GM23338 (cell line): Measurements from ENCODE around the gene TFAP2B. TPM values are rescaled to one million over a fixed set of nuclear protein-coding genes. Genes with fewer than 3 reads are reported as not detected.

Source experiments
- ATAC-seq: fragments of 200-7000 bp; cut with Tn5 transposase; 3 replicates; pipeline ENCODE4 v1.9.1; 2020
- DNase-seq: peaks from one replicate; pipeline ENCODE4 v3.0.0-alpha.2; 2015; ENCODE audit warnings: low spot score
- H2AFZ ChIP-seq: fragments of 200-600 bp; sonication (generic); 2 replicates; pipeline ENCODE4 v1.8.0; 2016; ENCODE audit warnings: antibody characterized with exemption, mild to moderate bottlenecking, moderate library complexity
- H3F3A ChIP-seq: fragments of 200-600 bp; sonication (generic); replicated peaks from 2 replicates; pipeline ENCODE4 v1.8.0; 2017; ENCODE audit warnings: antibody characterized with exemption, mixed run types, low read depth
- H3K27ac ChIP-seq: fragments of 200-600 bp; sonication (generic); 2 replicates; pipeline ENCODE4 v1.6.1; 2016; ENCODE audit warnings: low read depth
- H3K27me3 ChIP-seq: fragments of 200-600 bp; sonication (generic); 2 replicates; pipeline ENCODE4 v1.8.0; 2016; ENCODE audit warnings: mild to moderate bottlenecking, mixed run types, moderate library complexity; ENCODE audit not compliant: insufficient read depth
- H3K36me3 ChIP-seq: fragments of 200-600 bp; sonication (generic); 2 replicates; pipeline ENCODE4 v1.8.0; 2016; ENCODE audit warnings: mild to moderate bottlenecking; ENCODE audit not compliant: insufficient read depth
- H3K4me1 ChIP-seq: fragments of 200-600 bp; sonication (generic); 2 replicates; pipeline ENCODE4 v1.8.0; 2016; ENCODE audit warnings: mild to moderate bottlenecking, moderate library complexity; ENCODE audit not compliant: insufficient read depth
- H3K4me2 ChIP-seq: fragments of 200-600 bp; sonication (generic); 2 replicates; pipeline ENCODE4 v1.7.1; 2017; ENCODE audit warnings: mixed run types
- H3K4me3 ChIP-seq: fragments of 200-600 bp; sonication (generic); 2 replicates; pipeline ENCODE4 v1.6.1; 2016; ENCODE audit warnings: mixed run types
- H3K79me2 ChIP-seq: fragments of 200-600 bp; sonication (generic); replicated peaks from 2 replicates; pipeline ENCODE4 v1.8.0; 2017; ENCODE audit warnings: mild to moderate bottlenecking; ENCODE audit not compliant: insufficient read depth
- H3K9me2 ChIP-seq: fragments of 200-600 bp; sonication (generic); 2 replicates; pipeline ENCODE4 v1.8.0; 2017; ENCODE audit not compliant: insufficient read depth
- H4K20me1 ChIP-seq: fragments of 200-600 bp; sonication (generic); replicated peaks from 2 replicates; pipeline ENCODE4 v1.8.0; 2017; ENCODE audit warnings: mild to moderate bottlenecking; ENCODE audit not compliant: insufficient read depth
- H3K27ac Mint-ChIP-seq: 2 replicates; pipeline ENCODE4 v1.8.0; 2020; ENCODE audit warnings: inconsistent platforms, mild to moderate bottlenecking, moderate library complexity, mixed read lengths
- H3K27me3 Mint-ChIP-seq: 3 replicates; pipeline ENCODE4 v1.8.0; 2022; ENCODE audit warnings: low read depth, mild to moderate bottlenecking, moderate library complexity, mixed read lengths, inconsistent platforms; ENCODE audit not compliant: insufficient read depth, poor library complexity
- H3K36me3 Mint-ChIP-seq: 3 replicates; pipeline ENCODE4 v1.8.0; 2021; ENCODE audit warnings: low read depth, mild to moderate bottlenecking, inconsistent platforms, moderate library complexity, mixed read lengths
- H3K4me1 Mint-ChIP-seq: 3 replicates; pipeline ENCODE4 v1.8.0; 2020; ENCODE audit warnings: mild to moderate bottlenecking, inconsistent platforms, mixed read lengths
- H3K4me3 Mint-ChIP-seq: 3 replicates; pipeline ENCODE4 v1.8.0; 2021; ENCODE audit warnings: moderate library complexity, mild to moderate bottlenecking, inconsistent platforms, mixed read lengths
- H3K9me3 Mint-ChIP-seq: 3 replicates; pipeline ENCODE4 v1.8.0; 2020; ENCODE audit warnings: moderate library complexity, mild to moderate bottlenecking, inconsistent platforms, mixed read lengths
- CREB1 ChIP-seq: fragments of 250-450 bp; sonication (Bioruptor Pico); IDR thresholded peaks from 2 replicates; pipeline ENCODE4 v1.5.0; 2020; ENCODE audit warnings: low read depth, mild to moderate bottlenecking, moderate library complexity
- EZH2 ChIP-seq: fragments of 200-600 bp; sonication (generic); IDR thresholded peaks from one replicate; pipeline ENCODE4 v1.8.0; 2017; ENCODE audit warnings: antibody characterized with exemption, mild to moderate bottlenecking, low read depth; ENCODE audit not compliant: unreplicated experiment
- EZH2phosphoT487 ChIP-seq: fragments of 200-600 bp; sonication (generic); IDR thresholded peaks from one replicate; pipeline ENCODE4 v1.8.1; 2018; ENCODE audit warnings: antibody characterized with exemption; ENCODE audit not compliant: unreplicated experiment
- JUNB ChIP-seq: IDR thresholded peaks from one replicate; pipeline ENCODE4 v1.6.1; 2016; ENCODE audit warnings: antibody characterized with exemption; ENCODE audit not compliant: unreplicated experiment
- NANOG ChIP-seq: IDR thresholded peaks from 2 replicates; pipeline ENCODE4 v1.6.1; 2016; ENCODE audit warnings: antibody characterized with exemption, borderline replicate concordance
- POLR2AphosphoS5 ChIP-seq: IDR thresholded peaks from 2 replicates; pipeline ENCODE4 v1.6.1; 2016; ENCODE audit warnings: antibody characterized with exemption, low read depth
- STAT1 ChIP-seq: IDR thresholded peaks from one replicate; pipeline ENCODE4 v1.6.1; 2016; ENCODE audit warnings: antibody characterized with exemption; ENCODE audit not compliant: unreplicated experiment
- ZNF114 ChIP-seq: fragments of 250-450 bp; sonication (Bioruptor Pico); IDR thresholded peaks from 2 replicates; pipeline ENCODE4 v1.5.0; 2020; ENCODE audit warnings: mild to moderate bottlenecking, moderate library complexity
- ZNF331 ChIP-seq: fragments of 250-450 bp; sonication (Bioruptor Pico); IDR thresholded peaks from 2 replicates; pipeline ENCODE4 v1.5.0; 2020; ENCODE audit warnings: low read depth, mild to moderate bottlenecking, moderate library complexity
- ZNF462 ChIP-seq: fragments of 250-450 bp; sonication (Bioruptor Pico); IDR thresholded peaks from 2 replicates; pipeline ENCODE4 v1.5.0; 2020; ENCODE audit warnings: mild to moderate bottlenecking, moderate library complexity
- polyA plus RNA-seq: library from polyadenylated mRNA; unstranded; fragments of >200 nt; fragmentation: Nextera tagmentation; extraction: Ambion mirVana; gene quantifications from 2 replicates; pipeline ENCODE4 v1.2.1, GENCODE V29; 2016
- total RNA-seq: library from RNA; depleted of rRNA; stranded (reverse); fragments of >200 nt; shearing (Covaris generic); gene quantifications from 2 replicates; pipeline ENCODE4 v1.2.3, GENCODE V29; 2014
- TF ChIP-seq, protein P1 (sequence below): IDR thresholded peaks from 2 replicates; pipeline ENCODE4 v1.6.1; 2016; ENCODE audit warnings: antibody characterized with exemption
- TF ChIP-seq, protein P2 (sequence below): IDR thresholded peaks from one replicate; pipeline ENCODE4 v1.6.1; 2018; ENCODE audit warnings: antibody characterized with exemption; ENCODE audit not compliant: unreplicated experiment
- TF ChIP-seq, protein P3 (sequence below), 2 experiments: fragments of 200-600 bp in 1 of 2; sonication (generic) in 1 of 2; conservative IDR thresholded peaks; 2 replicates each; pipeline versions ENCODE4 v1.5.1 to v1.6.1; 2016 to 2017; ENCODE audit warnings: antibody characterized with exemption in 2 of 2, low read depth in 2 of 2, mild to moderate bottlenecking in 2 of 2, moderate library complexity in 1 of 2

The TFAP2B gene
- total and polyA plus RNA-seq, 2 experiments from 2014 or later: not detected

- Mint-ChIP-seq H3K4me3 (peak overlapping the region; percentile 73; the same call in 2 of the 3 replicates), H3K36me3 (no peaks in the 10 kb centered on the region; the same call in 2 of the 3 replicates), H3K27ac (no peak overlapping the region), H3K4me1 (peaks cover 67% of the 10 kb centered on the region), H3K9me3 (peaks cover 13% of the 10 kb centered on the region), H3K27me3 (peaks cover 97% of the 10 kb centered on the region)
- H3K4me3 ChIP-seq: peak overlapping the region; percentile 51
- H3K79me2 ChIP-seq: no peaks in the 10 kb centered on the region
- no peak for DNase-seq
- ATAC-seq: no peak
- H4K20me1 ChIP-seq: peaks cover 14% of the 10 kb centered on the region
- H3K9me2 ChIP-seq: no peaks in the 10 kb centered on the region
- peaks cover 99% of the 10 kb centered on the region for H3K27me3 ChIP-seq
- H3K36me3 ChIP-seq: no peaks in the 10 kb centered on the region
- TF ChIP-seq CREB1 (CRISPR knock-in tag) (no peak), ZNF331 (no peak), ZNF462 (CRISPR knock-in tag) (no peak), POLR2AphosphoS5 (no peak), STAT1 (no peak), ZNF114 (no peak), EZH2phosphoT487 (no peak), EZH2 (no peak), NANOG (no peak), JUNB (no peak)
- TF ChIP-seq, protein P1, sequence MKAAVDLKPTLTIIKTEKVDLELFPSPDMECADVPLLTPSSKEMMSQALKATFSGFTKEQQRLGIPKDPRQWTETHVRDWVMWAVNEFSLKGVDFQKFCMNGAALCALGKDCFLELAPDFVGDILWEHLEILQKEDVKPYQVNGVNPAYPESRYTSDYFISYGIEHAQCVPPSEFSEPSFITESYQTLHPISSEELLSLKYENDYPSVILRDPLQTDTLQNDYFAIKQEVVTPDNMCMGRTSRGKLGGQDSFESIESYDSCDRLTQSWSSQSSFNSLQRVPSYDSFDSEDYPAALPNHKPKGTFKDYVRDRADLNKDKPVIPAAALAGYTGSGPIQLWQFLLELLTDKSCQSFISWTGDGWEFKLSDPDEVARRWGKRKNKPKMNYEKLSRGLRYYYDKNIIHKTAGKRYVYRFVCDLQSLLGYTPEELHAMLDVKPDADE: no peak
- TF ChIP-seq, protein P2, sequence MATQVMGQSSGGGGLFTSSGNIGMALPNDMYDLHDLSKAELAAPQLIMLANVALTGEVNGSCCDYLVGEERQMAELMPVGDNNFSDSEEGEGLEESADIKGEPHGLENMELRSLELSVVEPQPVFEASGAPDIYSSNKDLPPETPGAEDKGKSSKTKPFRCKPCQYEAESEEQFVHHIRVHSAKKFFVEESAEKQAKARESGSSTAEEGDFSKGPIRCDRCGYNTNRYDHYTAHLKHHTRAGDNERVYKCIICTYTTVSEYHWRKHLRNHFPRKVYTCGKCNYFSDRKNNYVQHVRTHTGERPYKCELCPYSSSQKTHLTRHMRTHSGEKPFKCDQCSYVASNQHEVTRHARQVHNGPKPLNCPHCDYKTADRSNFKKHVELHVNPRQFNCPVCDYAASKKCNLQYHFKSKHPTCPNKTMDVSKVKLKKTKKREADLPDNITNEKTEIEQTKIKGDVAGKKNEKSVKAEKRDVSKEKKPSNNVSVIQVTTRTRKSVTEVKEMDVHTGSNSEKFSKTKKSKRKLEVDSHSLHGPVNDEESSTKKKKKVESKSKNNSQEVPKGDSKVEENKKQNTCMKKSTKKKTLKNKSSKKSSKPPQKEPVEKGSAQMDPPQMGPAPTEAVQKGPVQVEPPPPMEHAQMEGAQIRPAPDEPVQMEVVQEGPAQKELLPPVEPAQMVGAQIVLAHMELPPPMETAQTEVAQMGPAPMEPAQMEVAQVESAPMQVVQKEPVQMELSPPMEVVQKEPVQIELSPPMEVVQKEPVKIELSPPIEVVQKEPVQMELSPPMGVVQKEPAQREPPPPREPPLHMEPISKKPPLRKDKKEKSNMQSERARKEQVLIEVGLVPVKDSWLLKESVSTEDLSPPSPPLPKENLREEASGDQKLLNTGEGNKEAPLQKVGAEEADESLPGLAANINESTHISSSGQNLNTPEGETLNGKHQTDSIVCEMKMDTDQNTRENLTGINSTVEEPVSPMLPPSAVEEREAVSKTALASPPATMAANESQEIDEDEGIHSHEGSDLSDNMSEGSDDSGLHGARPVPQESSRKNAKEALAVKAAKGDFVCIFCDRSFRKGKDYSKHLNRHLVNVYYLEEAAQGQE: no peak
- TF ChIP-seq, protein P3, sequence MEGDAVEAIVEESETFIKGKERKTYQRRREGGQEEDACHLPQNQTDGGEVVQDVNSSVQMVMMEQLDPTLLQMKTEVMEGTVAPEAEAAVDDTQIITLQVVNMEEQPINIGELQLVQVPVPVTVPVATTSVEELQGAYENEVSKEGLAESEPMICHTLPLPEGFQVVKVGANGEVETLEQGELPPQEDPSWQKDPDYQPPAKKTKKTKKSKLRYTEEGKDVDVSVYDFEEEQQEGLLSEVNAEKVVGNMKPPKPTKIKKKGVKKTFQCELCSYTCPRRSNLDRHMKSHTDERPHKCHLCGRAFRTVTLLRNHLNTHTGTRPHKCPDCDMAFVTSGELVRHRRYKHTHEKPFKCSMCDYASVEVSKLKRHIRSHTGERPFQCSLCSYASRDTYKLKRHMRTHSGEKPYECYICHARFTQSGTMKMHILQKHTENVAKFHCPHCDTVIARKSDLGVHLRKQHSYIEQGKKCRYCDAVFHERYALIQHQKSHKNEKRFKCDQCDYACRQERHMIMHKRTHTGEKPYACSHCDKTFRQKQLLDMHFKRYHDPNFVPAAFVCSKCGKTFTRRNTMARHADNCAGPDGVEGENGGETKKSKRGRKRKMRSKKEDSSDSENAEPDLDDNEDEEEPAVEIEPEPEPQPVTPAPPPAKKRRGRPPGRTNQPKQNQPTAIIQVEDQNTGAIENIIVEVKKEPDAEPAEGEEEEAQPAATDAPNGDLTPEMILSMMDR (conservative IDR thresholded peaks at IDR 0.05; ENCODE audit: low read depth in 2 of 2): no peak
- H2AFZ ChIP-seq: no peak overlapping the region
- peaks cover 75% of the 10 kb centered on the region for H3K4me1 ChIP-seq
- H3K27ac ChIP-seq: no peak overlapping the region
- H3F3A ChIP-seq: peaks cover 20% of the 10 kb centered on the region; the same call in 1 of the 2 replicates
- peak overlapping the region; percentile 76 for H3K4me2 ChIP-seq
Observed at GRCh38 chr6:50820869-50821264, 2.2 kb downstream of the TFAP2B start.
